Measurements from ENCODE around the gene KRT35.

Gene KRT35

DNA sequence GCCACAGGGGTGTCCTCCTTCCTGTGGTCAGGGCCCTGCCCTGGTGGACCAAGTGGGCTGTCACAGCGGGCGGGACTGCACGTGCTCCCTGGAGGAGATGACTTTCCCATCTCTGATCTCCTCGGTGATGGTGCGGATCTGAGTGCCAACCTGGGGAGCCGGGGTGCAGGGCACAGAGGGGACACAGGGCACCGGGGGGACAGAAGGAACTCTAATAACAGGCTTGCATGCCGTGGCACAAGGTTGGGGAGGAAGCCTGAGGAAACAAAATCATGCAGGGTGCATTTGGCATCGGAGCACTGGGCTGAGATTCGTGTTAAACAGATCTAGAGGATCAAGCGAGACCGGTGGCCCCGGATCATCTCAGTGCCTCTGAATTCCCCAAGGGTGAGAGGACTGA is 5.4 kb upstream of the KRT35 start:
- no peak for DNase-seq

GRCh38 chr17:41484920-41485904 is 4.3 kb upstream of the KRT35 start:
- no peak for DNase-seq

GRCh38 chr17:41483991-41484826 is 3.3 kb upstream of the KRT35 start:
- no peak for DNase-seq

DNA sequence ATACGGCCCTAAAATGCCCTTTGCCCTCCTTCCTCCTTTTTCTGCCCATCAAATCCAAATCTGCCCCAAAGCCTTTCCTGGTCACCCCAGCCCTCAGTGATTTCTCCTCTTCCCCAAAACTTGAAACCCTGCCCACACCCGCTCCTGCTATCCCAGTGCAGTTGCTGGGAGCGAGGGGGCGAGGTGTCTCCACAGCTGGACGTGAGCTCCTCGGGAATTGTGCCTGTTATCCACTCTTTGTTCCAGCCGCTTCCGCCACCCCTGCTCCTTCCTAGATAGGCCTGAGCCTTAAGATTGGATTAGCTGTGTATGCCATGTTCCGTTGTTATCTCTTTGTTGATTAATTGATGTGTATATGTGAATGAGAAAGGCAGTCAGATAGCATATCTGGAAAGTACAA is 2.6 kb upstream of the KRT35 start:
- DNase-seq: no peak

GRCh38 chr17:41480581-41480980 is 370 bp downstream of the KRT35 start:
- no peak for DNase-seq

GRCh38 chr17:41480136-41480535 is 815 bp downstream of the KRT35 start:
- DNase-seq: no peak

GRCh38 chr17:41478237-41478636 is 2.7 kb downstream of the KRT35 start:
- DNase-seq: no peak

GRCh38 chr17:41476866-41477815 is 3.8 kb downstream of the KRT35 start:
- no peak for DNase-seq

DNA sequence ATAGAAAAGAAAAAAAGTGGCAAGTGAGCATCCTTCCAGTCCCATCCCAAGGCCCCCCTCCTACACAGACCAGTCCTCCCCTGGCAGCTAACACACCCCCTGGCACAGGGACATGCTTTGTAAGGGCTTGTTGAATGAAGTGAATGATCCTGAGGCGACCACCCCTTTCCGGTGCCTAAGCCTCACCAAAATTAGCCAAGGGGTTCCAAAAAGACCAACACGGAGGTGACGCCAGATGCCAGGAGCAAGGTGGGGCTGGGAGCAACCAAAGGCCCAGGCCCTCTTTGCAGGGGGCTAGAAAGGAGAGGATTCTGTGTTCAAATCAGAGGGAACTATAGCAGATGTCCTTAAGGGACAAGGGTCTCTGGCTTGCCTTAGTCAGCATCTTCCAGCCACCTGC is 5.5 kb downstream of the KRT35 start:
- DNase-seq: no peak

- no peak for DNase-seq
These were observed 6.1 kb downstream of the KRT35 start for GRCh38 chr17:41474863-41475262.

GRCh38 chr17:41468346-41468745 is 12.6 kb downstream of the KRT35 start:
- DNase-seq: no peak

GRCh38 chr17:41467561-41467960 is 13.4 kb downstream of the KRT35 start:
- no peak for DNase-seq

- DNase-seq: no peak
These were observed 14.0 kb downstream of the KRT35 start, which contains the start of gene KRT32 for GRCh38 chr17:41466988-41467387. KRT32 (minus strand) TSS chr17:41467386; CDS start chr17:41467325, 61 bp downstream.

- no peak for DNase-seq
These were observed 16.3 kb downstream of the KRT35 start for GRCh38 chr17:41464682-41465081.

- DNase-seq: no peak
These were observed 16.8 kb downstream of the KRT35 start for GRCh38 chr17:41464173-41464572.

GRCh38 chr17:41463746-41464145 is 17.2 kb downstream of the KRT35 start:
- no peak for DNase-seq

GRCh38 chr17:41462705-41463104 is 18.2 kb downstream of the KRT35 start:
- no peak for DNase-seq

- DNase-seq: no peak
These were observed 23.3 kb downstream of the KRT35 start for GRCh38 chr17:41457676-41458075.

GRCh38 chr17:41456204-41456603 is 24.7 kb downstream of the KRT35 start:
- no peak for DNase-seq

GRCh38 chr17:41455236-41455635 is 25.7 kb downstream of the KRT35 start:
- no peak for DNase-seq

DNA sequence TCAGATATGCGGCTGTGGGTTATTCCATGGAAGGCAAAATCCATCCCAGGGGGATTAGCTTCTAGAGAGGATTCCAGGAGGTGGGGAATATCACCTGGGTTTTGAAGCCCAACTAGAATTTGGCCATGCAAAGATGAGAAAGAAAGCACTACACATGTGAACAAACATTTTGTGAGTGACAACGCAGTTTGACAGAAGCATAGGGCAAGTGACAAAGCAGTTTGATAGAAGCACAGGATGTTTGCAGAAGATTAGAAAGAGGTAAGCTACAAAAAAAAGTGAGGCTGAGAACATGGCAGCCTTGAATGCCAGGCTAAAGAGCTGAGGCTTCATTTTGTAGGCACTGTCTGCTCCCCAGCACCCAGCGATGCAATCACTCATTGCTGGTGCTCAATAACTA is 27.9 kb downstream of the KRT35 start:
- no peak for DNase-seq

DNA sequence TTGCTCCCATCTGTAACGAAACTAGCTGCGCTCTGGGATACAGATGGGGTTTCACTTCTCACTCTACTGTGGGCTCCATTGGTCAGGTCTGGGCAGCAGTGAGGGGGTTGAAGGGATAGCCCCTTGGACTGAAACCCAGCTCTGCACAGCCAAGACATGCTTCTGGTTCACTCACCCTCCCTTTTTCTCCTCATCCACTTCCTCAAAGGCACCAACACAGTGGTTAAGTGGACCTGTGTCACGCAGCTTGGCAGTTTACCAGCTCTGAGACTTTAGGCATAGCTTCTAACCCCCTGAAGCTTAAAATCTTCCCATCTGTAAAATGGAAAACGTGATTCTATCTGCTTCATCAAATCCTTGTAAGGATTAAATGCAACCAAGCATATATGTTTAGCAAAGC is 28.7 kb downstream of the KRT35 start:
- DNase-seq: no peak

Measured in CD4-positive, alpha-beta T cell treated with Interleukin-10 for 1 hour (primary cell).